22Rv1 (cell line): ENCODE results near the gene FAM83F.

Experiments
- H3K27ac ChIP-seq: fragments of 450-650 bp; 2 replicates; pipeline ENCODE4 v1.5.1; 2017
- CTCF ChIP-seq: fragments of 450-650 bp; IDR thresholded peaks from 2 replicates; pipeline ENCODE4 v1.5.1; 2017; ENCODE audit warnings: mild to moderate bottlenecking
- ZFX ChIP-seq: fragments of 450-650 bp; IDR thresholded peaks from 2 replicates; pipeline ENCODE4 v1.6.1; 2017; ENCODE audit warnings: antibody characterized with exemption, borderline replicate concordance

Gene FAM83F

GRCh38 chr22:40056559-40056958, 61.8 kb downstream of the FAM83F start:
- no peak overlapping the region for H3K27ac ChIP-seq

DNA sequence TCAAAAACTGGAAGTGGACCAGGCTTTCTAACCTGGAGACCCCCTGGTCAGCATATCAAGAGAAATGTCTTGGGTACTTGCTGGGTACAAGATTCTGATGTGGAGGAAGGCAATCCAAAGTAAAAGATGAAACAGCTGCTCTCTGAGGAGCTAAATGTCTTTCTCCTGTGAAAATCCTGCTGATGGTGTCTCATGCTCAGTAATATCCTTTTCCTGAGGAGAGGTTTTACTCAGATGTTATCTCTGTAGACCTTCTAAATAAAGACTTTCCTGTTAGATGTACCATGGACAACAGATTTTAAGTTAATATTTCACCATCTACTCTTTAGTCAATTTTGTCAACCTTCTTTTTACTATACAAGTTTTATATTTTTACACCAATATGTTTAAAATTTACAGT, 62.9 kb downstream of the FAM83F start:
- no peak for TF ChIP-seq CTCF
- TF ChIP-seq ZFX: no peak
- H3K27ac ChIP-seq: no peak overlapping the region

More at GRCh38 chr22:40056559-40056958, 61.8 kb downstream of the FAM83F start:
- no peak for TF ChIP-seq ZFX
- TF ChIP-seq CTCF: no peak

GRCh38 chr22:40058265-40058664, 63.5 kb downstream of the FAM83F start:
- no peak overlapping the region for H3K27ac ChIP-seq
- no peak for TF ChIP-seq CTCF

- no peak overlapping the region for H3K27ac ChIP-seq
Observed at GRCh38 chr22:40065981-40066380, 71.2 kb downstream of the FAM83F start.

GRCh38 chr22:40067639-40068038, 72.9 kb downstream of the FAM83F start:
- no peak overlapping the region for H3K27ac ChIP-seq
- TF ChIP-seq CTCF (no peak), ZFX (no peak)

More at GRCh38 chr22:40065981-40066380, 71.2 kb downstream of the FAM83F start:
- TF ChIP-seq CTCF (no peak), ZFX (no peak)

DNA sequence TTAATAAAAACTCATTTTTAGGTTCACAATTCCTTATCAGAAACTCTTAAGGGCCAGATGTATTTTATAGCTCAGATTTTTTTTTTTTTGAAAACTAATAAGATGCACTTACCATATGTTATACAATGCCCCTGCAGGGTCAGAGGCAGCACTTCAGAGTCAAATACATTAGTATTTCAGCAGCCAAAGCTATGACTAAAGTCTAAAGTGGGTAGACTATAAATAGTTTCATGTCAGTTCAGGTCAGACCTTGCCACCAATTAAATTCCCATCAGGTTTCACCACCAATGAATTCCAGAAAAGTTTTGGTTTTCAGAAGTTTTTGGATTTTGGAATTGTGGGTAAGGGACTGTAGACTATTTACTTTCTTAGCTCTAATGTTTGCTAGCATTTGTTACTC, 75.9 kb downstream of the FAM83F start:
- TF ChIP-seq CTCF (no peak), ZFX (no peak)
- H3K27ac ChIP-seq: no peak overlapping the region

GRCh38 chr22:40071720-40072119, 77.0 kb downstream of the FAM83F start:
- TF ChIP-seq ZFX: no peak
- no peak for TF ChIP-seq CTCF
- no peak overlapping the region for H3K27ac ChIP-seq
